Esophagus muscularis mucosa (tissue), 3 donors: ENCODE results near the gene GAREM1.

Experiments used
- EP300 ChIP-seq: sonication (generic); formaldehyde crosslinking; IDR thresholded peaks from one replicate; pipeline ENCODE4 v1.6.1; 2017; ENCODE audit warnings: antibody characterized with exemption
- TF ChIP-seq, protein P1 (sequence below), 3 experiments: fragments of 200-600 bp in 2 of 3; fragments of 450-650 bp in 1 of 3; sonication (generic) in 2 of 3; IDR thresholded peaks; one replicate each; pipeline ENCODE4 v1.5.1; 2017 to 2019; ENCODE audit warnings: antibody characterized with exemption in 3 of 3, mild to moderate bottlenecking in 2 of 3, moderate library complexity in 1 of 3

DNA sequence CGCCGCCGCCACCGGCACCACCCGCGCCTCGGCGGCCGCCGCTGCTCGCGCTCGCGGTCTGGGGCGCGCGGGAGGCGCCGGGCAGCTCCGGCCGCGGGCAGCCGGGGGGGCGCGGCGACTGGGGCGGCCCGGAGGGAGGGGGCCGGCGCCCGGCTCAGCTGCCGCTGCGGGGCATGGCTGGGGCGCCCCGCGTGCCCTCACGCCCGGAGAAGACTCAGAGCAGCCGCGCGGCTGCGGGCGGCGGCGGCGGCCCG is 295 bp downstream of the GAREM1 start:
- TF ChIP-seq, protein P1, sequence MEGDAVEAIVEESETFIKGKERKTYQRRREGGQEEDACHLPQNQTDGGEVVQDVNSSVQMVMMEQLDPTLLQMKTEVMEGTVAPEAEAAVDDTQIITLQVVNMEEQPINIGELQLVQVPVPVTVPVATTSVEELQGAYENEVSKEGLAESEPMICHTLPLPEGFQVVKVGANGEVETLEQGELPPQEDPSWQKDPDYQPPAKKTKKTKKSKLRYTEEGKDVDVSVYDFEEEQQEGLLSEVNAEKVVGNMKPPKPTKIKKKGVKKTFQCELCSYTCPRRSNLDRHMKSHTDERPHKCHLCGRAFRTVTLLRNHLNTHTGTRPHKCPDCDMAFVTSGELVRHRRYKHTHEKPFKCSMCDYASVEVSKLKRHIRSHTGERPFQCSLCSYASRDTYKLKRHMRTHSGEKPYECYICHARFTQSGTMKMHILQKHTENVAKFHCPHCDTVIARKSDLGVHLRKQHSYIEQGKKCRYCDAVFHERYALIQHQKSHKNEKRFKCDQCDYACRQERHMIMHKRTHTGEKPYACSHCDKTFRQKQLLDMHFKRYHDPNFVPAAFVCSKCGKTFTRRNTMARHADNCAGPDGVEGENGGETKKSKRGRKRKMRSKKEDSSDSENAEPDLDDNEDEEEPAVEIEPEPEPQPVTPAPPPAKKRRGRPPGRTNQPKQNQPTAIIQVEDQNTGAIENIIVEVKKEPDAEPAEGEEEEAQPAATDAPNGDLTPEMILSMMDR (IDR thresholded peaks at IDR 0.05) = no peak
- TF ChIP-seq EP300 = no peak
